ENCODE data around the gene MSMP.

MSMP gene

DNA sequence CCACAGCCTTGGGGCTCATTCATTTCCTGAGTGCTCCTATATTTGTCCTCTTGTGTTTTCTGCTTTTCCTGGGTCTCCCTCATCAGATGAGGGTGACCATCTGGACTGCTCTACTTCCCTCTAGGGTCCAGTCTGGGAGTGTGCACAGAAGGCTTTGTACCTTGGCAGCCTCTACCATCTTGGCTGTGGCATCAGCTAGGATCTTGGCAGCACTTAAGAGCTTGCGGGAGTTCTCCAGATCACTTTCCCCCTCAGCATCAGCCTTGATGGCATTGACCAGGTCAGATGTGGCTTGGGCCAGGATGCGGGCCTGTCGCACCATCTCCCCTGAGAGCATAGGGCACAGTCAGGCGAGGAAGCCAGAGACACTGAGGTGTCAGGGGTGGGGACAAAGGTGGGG is 37.8 kb downstream of the MSMP start:
- TF ChIP-seq SPI1 (IDR thresholded peaks at IDR 0.05; ENCODE audit: borderline replicate concordance, low read depth) (no peak), POLR2AphosphoS5 (IDR thresholded peaks at IDR 0.05; ENCODE audit: low read depth) (no peak), GABPA (IDR thresholded peaks at IDR 0.05; ENCODE audit: low read depth) (no peak)
- TF ChIP-seq, protein P1, sequence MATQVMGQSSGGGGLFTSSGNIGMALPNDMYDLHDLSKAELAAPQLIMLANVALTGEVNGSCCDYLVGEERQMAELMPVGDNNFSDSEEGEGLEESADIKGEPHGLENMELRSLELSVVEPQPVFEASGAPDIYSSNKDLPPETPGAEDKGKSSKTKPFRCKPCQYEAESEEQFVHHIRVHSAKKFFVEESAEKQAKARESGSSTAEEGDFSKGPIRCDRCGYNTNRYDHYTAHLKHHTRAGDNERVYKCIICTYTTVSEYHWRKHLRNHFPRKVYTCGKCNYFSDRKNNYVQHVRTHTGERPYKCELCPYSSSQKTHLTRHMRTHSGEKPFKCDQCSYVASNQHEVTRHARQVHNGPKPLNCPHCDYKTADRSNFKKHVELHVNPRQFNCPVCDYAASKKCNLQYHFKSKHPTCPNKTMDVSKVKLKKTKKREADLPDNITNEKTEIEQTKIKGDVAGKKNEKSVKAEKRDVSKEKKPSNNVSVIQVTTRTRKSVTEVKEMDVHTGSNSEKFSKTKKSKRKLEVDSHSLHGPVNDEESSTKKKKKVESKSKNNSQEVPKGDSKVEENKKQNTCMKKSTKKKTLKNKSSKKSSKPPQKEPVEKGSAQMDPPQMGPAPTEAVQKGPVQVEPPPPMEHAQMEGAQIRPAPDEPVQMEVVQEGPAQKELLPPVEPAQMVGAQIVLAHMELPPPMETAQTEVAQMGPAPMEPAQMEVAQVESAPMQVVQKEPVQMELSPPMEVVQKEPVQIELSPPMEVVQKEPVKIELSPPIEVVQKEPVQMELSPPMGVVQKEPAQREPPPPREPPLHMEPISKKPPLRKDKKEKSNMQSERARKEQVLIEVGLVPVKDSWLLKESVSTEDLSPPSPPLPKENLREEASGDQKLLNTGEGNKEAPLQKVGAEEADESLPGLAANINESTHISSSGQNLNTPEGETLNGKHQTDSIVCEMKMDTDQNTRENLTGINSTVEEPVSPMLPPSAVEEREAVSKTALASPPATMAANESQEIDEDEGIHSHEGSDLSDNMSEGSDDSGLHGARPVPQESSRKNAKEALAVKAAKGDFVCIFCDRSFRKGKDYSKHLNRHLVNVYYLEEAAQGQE (IDR thresholded peaks at IDR 0.05; ENCODE audit: insufficient replicate concordance, low read depth) = no peak
- TF ChIP-seq, protein P2, sequence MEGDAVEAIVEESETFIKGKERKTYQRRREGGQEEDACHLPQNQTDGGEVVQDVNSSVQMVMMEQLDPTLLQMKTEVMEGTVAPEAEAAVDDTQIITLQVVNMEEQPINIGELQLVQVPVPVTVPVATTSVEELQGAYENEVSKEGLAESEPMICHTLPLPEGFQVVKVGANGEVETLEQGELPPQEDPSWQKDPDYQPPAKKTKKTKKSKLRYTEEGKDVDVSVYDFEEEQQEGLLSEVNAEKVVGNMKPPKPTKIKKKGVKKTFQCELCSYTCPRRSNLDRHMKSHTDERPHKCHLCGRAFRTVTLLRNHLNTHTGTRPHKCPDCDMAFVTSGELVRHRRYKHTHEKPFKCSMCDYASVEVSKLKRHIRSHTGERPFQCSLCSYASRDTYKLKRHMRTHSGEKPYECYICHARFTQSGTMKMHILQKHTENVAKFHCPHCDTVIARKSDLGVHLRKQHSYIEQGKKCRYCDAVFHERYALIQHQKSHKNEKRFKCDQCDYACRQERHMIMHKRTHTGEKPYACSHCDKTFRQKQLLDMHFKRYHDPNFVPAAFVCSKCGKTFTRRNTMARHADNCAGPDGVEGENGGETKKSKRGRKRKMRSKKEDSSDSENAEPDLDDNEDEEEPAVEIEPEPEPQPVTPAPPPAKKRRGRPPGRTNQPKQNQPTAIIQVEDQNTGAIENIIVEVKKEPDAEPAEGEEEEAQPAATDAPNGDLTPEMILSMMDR (IDR thresholded peaks at IDR 0.05; ENCODE audit: insufficient read depth, low read length) = no peak
- DNase-seq (ENCODE audit: low read depth in 1 of 2, low spot score in 1 of 2) = no peak
- no peak overlapping the region for H3K4me3 ChIP-seq (replicated peaks; ENCODE audit: insufficient read depth, low read length)
- H3K27ac ChIP-seq (replicated peaks) = no peak overlapping the region
- H3K27me3 ChIP-seq (ENCODE audit: insufficient read depth, poor library complexity, severe bottlenecking) = no peaks in the 10 kb centered on the region

- no peak for TF ChIP-seq POLR2AphosphoS5 (IDR thresholded peaks at IDR 0.05; ENCODE audit: low read depth)
- TF ChIP-seq, protein P1 (IDR thresholded peaks at IDR 0.05; ENCODE audit: insufficient replicate concordance, low read depth) = no peak
- TF ChIP-seq SPI1 (IDR thresholded peaks at IDR 0.05; ENCODE audit: borderline replicate concordance, low read depth) = no peak
- no peak for TF ChIP-seq GABPA (IDR thresholded peaks at IDR 0.05; ENCODE audit: low read depth)
- TF ChIP-seq, protein P2 (IDR thresholded peaks at IDR 0.05; ENCODE audit: insufficient read depth, low read length) = no peak
- Histone ChIP-seq H3K27me3 (ENCODE audit: insufficient read depth, poor library complexity, severe bottlenecking) (no peaks in the 10 kb centered on the region), H3K27ac (replicated peaks) (no peak overlapping the region), H3K4me3 (replicated peaks; ENCODE audit: insufficient read depth, low read length) (no peak overlapping the region)
- no peak for DNase-seq (ENCODE audit: low read depth in 1 of 2, low spot score in 1 of 2)
Measured at GRCh38 chr9:35714579-35715252, 39.4 kb downstream of the MSMP start.

DNA sequence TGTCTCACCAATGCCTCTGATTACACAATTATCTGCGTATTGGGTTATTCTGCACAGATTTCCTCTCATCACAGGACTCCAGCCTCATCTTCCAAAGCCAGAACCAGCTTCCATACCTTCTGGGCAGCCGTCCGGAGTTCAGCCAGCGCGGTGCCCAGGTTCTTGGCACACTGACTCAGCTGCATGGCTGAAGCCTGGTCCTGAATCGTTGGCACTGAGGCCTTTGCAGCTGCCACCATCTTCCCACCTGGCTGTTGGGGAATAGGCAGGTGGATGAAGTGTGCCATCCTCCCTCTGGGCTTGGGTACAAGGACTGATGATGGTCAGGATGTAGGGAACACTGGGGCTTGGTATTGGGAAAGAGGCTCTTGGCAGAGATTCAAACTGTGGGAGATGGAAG is 40.0 kb downstream of the MSMP start:
- TF ChIP-seq, protein P2 (IDR thresholded peaks at IDR 0.05; ENCODE audit: insufficient read depth, low read length) = no peak
- TF ChIP-seq, protein P1 (IDR thresholded peaks at IDR 0.05; ENCODE audit: insufficient replicate concordance, low read depth) = no peak
- TF ChIP-seq SPI1 (IDR thresholded peaks at IDR 0.05; ENCODE audit: borderline replicate concordance, low read depth) = no peak
- no peak for TF ChIP-seq GABPA (IDR thresholded peaks at IDR 0.05; ENCODE audit: low read depth)
- TF ChIP-seq POLR2AphosphoS5 (IDR thresholded peaks at IDR 0.05; ENCODE audit: low read depth) = no peak
- H3K27ac ChIP-seq (replicated peaks) = no peak overlapping the region
- H3K4me3 ChIP-seq (replicated peaks; ENCODE audit: insufficient read depth, low read length) = no peak overlapping the region
- no peak for DNase-seq (ENCODE audit: low read depth in 1 of 2, low spot score in 1 of 2)
- no peaks in the 10 kb centered on the region for H3K27me3 ChIP-seq (ENCODE audit: insufficient read depth, poor library complexity, severe bottlenecking)
